Measurements from ENCODE around the gene LMF2.

- no peak for TF ChIP-seq EZH2phosphoT487 (IDR thresholded peaks at IDR 0.05; ENCODE audit: low read length)
- no peak for TF ChIP-seq EZH2 (optimal IDR thresholded peaks at IDR 0.05; ENCODE audit: low read depth, low read length)
Observed at GRCh38 chr22:50530580-50530876, 23.0 kb upstream of the LMF2 start.

Measured in MM.1S (cell line).